Astrocyte (in vitro differentiated cells and primary cell): Measurements from ENCODE around the gene DDRGK1.
"Not testable (repeated sequence)": the region's sequence is repeated elsewhere in the genome, so short reads cannot be mapped to it uniquely, and the experiment has no call there.

Source experiments
- CTCF ChIP-seq: IDR thresholded peaks from 2 replicates; pipeline ENCODE4 v1.5.1; 2011; ENCODE audit warnings: low read depth, mild to moderate bottlenecking, inconsistent platforms, low read length, moderate library complexity; ENCODE audit not compliant: insufficient read depth
- EZH2 ChIP-seq: IDR thresholded peaks from 2 replicates; pipeline ENCODE4 v1.6.1; 2012; ENCODE audit warnings: mild to moderate bottlenecking, low read length, inconsistent platforms; ENCODE audit not compliant: insufficient read depth

DNA sequence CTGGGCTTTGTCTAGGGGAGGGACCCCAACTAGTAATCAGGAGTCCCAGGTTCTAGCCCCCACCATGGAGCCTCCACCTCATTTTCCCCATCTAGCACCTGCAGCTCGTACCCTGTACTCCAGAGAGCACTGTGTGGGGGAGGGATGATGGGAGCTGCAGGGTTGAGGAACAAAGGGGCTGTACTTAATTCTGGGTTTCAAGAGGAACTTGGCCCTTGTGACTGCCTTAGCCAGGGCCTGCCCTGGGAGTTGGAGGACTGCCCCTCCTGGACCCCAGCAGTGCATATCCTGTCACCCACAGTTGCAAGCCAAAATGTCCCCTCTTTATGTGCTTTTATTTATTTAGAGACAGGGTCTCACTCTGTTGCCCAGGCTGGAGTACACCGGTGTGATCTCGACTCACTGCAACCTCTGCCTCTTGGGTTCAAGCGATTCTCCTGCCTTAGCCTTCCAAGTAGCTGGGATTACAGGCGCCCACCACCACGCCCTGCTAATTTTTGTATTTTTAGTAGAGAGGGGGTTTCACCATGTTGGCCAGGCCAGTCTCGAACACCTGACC, 11.0 kb upstream of the DDRGK1 start:
- not testable (repeated sequence) for TF ChIP-seq CTCF, EZH2
